ENCODE data around the gene KCND2. TPM values are rescaled to one million over a fixed set of nuclear protein-coding genes. Genes with fewer than 3 reads are reported as not detected.

KCND2 gene
- total RNA-seq, 1 donor from 2014 or later = 0.40 TPM

GRCh38 chr7:120402079-120402767 is 129.2 kb downstream of the KCND2 start:
- intact Hi-C loops (cut with DNase I) = no loop called here
- ATAC-seq = no peak
- DNase-seq (ENCODE audit: low spot score) = no peak

GRCh38 chr7:120402801-120403200 is 129.8 kb downstream of the KCND2 start:
- intact Hi-C loops (cut with DNase I) = no loop called here
- DNase-seq (ENCODE audit: low spot score) = no peak
- no peak for ATAC-seq

- ATAC-seq (no peak), DNase-seq (ENCODE audit: low spot score) (no peak)
- intact Hi-C loops (cut with DNase I) = no loop called here
These were observed 131.1 kb downstream of the KCND2 start for GRCh38 chr7:120404042-120404441.

GRCh38 chr7:120405652-120406051 is 132.7 kb downstream of the KCND2 start:
- intact Hi-C loops (cut with DNase I) = no loop called here
- no peak for ATAC-seq
- no peak for DNase-seq (ENCODE audit: low spot score)

GRCh38 chr7:120407010-120407409 is 134.0 kb downstream of the KCND2 start:
- intact Hi-C loops (cut with DNase I) = no loop called here
- no peak for DNase-seq (ENCODE audit: low spot score)
- no peak for ATAC-seq

GRCh38 chr7:120412139-120413050 is 139.4 kb downstream of the KCND2 start:
- ATAC-seq = no peak
- no peak for DNase-seq (ENCODE audit: low spot score)
- intact Hi-C loops (cut with DNase I) = no loop called here

- ATAC-seq = no peak
- intact Hi-C loops (cut with DNase I) = no loop called here
- DNase-seq (ENCODE audit: low spot score) = no peak
These were observed 140.2 kb downstream of the KCND2 start for GRCh38 chr7:120413164-120413563.

GRCh38 chr7:120417244-120417979 is 144.4 kb downstream of the KCND2 start:
- ATAC-seq (no peak), DNase-seq (ENCODE audit: low spot score) (no peak)
- intact Hi-C loops (cut with DNase I) = no loop called here

GRCh38 chr7:120421151-120421651 is 148.2 kb downstream of the KCND2 start:
- intact Hi-C loops (cut with DNase I) = no loop called here
- DNase-seq (ENCODE audit: low spot score) = no peak

GRCh38 chr7:120431016-120431415 is 158.0 kb downstream of the KCND2 start:
- intact Hi-C loops (cut with DNase I) = no loop called here
- no peak for ATAC-seq
- no peak for DNase-seq (ENCODE audit: low spot score)

More at GRCh38 chr7:120421151-120421651, 148.2 kb downstream of the KCND2 start:
- no peak for ATAC-seq

GRCh38 chr7:120436487-120437060 is 163.6 kb downstream of the KCND2 start:
- no peak for DNase-seq (ENCODE audit: low spot score)
- no peak for ATAC-seq
- intact Hi-C loops (cut with DNase I) = no loop called here

- DNase-seq (ENCODE audit: low spot score) = no peak
- no peak for ATAC-seq
- intact Hi-C loops (cut with DNase I) = no loop called here
These were observed 168.9 kb downstream of the KCND2 start for GRCh38 chr7:120441850-120442249.

- intact Hi-C loops (cut with DNase I) = no loop called here
- ATAC-seq (no peak), DNase-seq (ENCODE audit: low spot score) (no peak)
These were observed 169.9 kb downstream of the KCND2 start for GRCh38 chr7:120442838-120443237.

GRCh38 chr7:120444650-120445049 is 171.7 kb downstream of the KCND2 start:
- DNase-seq (ENCODE audit: low spot score) (no peak), ATAC-seq (no peak)
- intact Hi-C loops (cut with DNase I) = no loop called here

GRCh38 chr7:120445276-120445675 is 172.3 kb downstream of the KCND2 start:
- intact Hi-C loops (cut with DNase I) = no loop called here
- DNase-seq (ENCODE audit: low spot score) (no peak), ATAC-seq (no peak)

GRCh38 chr7:120452665-120453064 is 179.7 kb downstream of the KCND2 start:
- ATAC-seq = no peak
- no peak for DNase-seq (ENCODE audit: low spot score)
- intact Hi-C loops (cut with DNase I) = no loop called here

- intact Hi-C loops (cut with DNase I) = no loop called here
- ATAC-seq = no peak
These were observed 183.7 kb downstream of the KCND2 start for GRCh38 chr7:120456699-120457098.

GRCh38 chr7:120460949-120461348 is 188.0 kb downstream of the KCND2 start:
- no peak for DNase-seq (ENCODE audit: low spot score)
- no peak for ATAC-seq
- intact Hi-C loops (cut with DNase I) = no loop called here

More at GRCh38 chr7:120456699-120457098, 183.7 kb downstream of the KCND2 start:
- DNase-seq (ENCODE audit: low spot score) = no peak

- no peak for ATAC-seq
- intact Hi-C loops (cut with DNase I) = no loop called here
- no peak for DNase-seq (ENCODE audit: low spot score)
These were observed 190.0 kb downstream of the KCND2 start for GRCh38 chr7:120462991-120463390.

Data from sciatic nerve (tissue), 2 donors.